ENCODE measurements around the gene TNFRSF8.
"Not testable (repeated sequence)": the region's sequence is repeated elsewhere in the genome, so short reads cannot be mapped to it uniquely, and the experiment has no call there.

TNFRSF8 gene

DNA sequence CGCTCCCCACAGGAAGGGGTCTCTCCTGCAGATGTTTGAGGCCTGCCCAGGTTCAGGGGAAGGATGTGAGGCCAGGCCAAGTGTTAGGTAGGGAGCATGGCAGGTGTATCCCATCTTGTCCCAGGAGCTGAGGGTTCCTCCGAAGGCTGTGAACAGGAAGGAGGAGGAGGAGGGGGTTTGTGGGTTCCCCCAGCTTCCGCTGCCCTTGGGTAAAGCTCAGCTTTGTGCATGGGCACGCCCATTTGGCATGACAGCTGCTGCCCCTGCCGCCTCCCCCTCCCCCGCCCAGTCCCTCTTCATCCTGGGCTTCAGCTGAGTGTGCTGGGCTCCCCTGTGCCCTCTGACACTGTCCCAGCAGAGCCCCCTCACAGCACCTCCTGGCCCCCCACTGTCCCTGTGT, 25.5 kb downstream of the TNFRSF8 start:
- DNase-seq = no peak

DNA sequence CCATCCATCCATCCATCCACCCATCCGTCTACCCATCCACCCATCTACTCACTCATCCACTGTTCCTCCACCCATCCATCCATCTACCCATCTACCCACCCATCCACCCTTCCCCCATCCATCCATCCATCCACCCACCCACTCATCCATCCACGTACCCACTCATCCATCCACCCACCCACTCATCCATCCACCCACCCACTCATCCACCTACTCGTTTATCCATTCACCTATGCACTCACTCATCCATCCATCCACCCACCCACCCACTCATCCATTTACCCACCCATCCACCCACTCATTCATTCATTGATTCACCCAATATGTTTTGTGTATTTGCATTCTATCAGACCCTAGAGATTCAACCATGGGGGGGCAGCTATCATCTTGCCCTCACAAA, 27.2 kb downstream of the TNFRSF8 start:
- DNase-seq = no peak

DNA sequence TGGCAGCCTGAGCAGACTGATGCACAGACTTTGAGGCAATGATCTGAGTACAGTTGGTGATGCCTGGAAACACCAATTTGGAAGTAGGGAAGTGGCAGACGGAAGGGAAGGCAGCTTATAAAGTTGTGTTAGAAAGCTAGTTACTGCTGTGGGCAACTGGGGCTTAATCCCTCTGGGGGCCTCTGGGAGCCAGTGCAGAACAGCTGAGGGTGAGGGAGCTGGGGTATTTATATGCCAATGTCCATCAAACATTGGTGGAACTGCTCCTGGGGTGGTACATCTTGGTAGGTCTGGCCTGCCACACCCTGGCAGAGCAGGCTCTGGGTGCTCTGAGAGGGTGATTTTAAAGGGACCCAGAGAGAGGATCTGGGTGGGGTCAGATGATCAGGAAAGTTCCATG, 28.1 kb downstream of the TNFRSF8 start:
- DNase-seq = no peak

DNA sequence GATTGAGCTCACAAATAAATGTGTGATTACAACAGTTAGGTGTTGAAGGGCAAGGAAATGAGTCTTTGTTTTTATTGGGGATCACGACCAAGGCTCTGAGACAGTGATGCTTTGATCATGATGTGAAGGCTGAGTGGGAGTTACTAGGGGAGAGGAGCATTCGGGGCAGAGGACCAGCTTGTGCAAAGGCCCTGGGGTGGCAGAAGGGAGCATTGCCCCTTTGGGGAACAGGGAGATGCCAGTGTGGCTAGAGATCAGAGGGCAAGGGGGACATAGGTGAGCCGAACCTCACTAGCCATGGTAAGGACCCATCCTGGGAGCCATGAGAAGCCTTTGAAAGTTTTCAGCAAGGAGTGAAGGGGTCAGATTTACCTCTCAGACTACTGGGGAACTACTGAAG, 31.1 kb downstream of the TNFRSF8 start:
- DNase-seq = no peak

DNA sequence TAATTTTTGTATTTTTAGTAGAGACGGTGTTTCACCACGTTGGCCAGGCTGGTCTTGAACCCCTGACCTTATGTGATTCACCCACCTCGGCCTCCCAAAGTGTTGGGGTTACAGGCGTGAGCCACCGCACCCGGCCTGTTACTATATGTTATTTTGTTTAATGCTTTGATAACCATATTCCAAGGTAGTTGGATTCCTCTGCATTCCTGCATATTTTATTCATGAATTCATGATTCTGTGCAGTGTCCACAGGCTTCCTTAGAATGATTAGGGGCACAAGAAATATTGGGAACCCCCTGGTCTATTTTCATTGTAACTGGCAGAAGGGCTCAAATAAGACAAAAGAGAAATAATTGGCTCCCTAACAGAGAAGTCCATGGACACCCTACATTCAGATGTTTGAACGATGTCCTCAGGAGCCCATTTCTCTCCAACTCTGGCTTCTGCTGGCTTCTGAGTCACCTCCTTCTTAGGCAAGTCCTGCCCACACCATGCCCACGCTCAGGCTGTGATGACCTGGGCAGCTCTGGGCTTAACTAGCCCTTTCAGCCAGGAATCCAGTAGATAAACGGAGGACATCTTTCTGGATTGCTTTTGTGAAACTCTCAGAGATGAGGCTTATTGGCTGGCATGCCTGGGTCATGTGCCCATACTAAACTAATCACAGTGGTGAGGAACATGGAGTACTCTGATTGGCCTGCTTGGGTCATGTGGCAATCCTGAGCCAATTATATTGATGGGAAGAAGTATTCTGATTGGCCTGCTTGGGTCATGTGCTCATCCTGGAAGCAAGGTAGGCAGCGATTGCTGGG, 32.6 kb downstream of the TNFRSF8 start:
- no peak for DNase-seq

DNA sequence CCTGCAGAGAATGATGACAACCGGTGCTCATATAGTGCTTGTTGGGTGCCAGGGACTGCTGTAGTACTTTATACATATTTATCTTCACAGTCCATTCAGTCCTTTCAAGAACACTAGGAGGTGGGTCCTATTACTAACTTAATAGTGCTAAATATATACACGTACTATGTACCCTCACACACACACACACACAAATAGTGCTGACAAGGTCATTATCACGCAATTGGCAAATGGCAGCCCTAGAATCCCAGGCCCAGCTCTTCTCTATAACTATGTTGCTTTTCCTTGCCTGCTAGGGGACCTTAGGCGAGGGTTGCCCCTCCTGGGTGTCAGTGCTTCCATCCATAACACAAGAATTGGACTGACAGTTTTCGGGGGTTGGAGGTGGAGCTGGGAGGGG, 33.5 kb downstream of the TNFRSF8 start:
- no peak for DNase-seq

DNA sequence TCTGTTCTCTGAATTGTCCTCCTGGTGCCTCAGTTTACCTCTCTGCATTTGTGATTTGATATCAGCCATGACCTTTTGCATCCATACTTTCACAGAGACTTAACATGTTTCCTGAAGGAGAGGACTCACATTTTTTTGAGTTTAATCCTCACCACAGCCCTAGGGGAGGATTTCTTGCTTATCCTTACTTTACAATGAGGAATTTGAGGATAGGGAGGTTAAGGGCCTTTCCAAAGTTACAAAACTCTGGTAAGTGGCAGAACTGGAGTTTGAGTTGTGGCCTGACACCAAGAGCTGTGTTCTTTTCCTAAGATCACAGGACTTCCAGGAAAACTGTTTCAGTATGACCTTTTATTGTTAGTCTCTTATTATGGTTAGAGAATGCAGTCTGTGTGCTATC, 34.2 kb downstream of the TNFRSF8 start:
- DNase-seq = no peak

DNA sequence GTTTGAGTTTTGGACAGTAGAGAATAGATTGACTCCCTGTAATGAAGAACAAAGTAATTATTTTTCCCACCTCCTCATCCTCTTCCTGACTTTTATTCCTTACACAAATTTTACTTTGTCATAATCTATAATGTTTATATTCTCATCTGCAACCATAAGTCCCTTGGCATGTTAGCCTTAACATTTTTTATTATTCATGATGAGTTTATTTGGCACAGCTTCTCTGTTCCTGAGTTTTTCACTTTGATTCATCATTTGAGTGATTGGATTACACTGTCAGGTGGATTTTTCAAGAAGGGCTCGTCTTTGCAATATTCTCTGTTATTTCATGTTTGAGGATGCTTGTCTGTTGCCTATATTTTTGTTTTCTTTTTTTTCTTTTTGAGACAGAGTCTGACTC, 35.7 kb downstream of the TNFRSF8 start:
- DNase-seq = no peak

DNA sequence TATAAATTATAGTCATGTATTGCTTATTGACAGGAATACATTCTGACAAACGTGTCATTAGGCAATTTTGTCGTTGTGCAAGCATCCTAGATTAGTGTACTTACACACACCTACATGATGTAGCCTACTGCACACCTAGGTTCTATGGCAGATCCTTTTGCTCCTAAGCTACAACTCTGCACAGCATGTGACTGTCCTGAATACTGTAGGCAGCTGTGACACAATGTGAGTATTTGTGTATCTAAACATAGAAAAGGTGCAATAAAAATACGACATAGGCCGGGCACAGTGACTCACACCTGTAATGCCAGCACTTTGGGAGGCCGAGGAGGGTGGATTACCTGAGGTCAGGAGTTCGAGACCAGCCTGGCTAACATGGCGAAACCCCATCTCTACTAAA, 36.5 kb downstream of the TNFRSF8 start:
- no peak for DNase-seq

DNA sequence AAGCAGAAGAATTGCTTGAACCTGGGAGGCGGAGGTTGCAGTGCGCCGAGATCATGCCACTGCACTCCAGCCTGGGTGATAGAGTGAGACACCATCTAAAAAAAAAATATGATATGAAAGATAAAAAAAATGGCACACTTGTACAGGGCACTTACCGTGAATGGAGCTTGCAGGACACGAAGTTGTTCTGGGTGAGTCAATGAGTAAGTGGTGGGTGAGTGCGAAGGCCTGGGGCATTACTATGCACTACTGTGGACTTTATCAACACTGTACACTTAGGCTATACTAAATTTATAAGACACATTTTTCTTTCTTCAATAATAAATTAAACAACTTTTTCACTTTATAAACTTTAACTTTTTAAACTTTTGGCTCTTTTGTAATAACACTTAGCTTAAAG, 37.0 kb downstream of the TNFRSF8 start:
- DNase-seq = no peak

DNA sequence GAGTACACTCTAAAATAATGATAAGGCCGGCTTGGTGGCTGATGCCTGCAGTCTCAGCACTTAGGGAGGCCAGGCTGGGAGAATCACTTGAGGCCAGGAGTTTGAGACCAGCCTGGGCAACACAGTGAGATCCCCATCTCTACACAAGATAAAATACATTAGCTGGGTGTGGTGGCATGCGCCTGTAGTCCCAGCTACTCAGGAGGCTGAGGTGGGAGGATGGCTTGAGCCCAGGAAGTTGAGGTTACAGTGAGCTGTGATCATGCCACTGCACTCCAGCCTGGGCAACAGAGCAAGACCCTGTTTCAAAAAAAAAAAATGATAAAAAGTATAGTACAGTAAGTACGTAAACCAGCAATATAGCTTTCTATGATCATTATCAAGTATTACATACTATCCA, 38.0 kb downstream of the TNFRSF8 start:
- DNase-seq = not testable (repeated sequence)

DNA sequence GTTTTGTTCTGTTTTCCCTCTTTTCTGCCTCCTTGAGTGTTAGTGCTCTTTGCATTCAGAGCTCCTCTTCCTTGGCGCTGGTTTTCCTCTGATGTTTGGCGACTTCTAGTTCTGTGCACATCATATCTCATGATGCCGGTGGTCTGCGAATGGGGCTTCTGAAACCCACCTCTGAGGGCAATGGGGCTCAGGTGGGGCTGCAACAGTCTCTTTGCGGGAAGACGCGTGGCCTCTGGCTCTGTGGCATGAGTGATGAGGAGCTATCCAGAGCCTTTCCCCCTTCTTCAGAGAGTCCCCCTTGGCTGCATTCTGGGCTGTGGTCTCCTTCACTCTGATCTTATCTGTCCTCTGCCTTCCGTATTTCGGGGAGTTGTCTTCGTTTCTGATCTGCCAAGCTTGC, 39.0 kb downstream of the TNFRSF8 start:
- DNase-seq = no peak

DNA sequence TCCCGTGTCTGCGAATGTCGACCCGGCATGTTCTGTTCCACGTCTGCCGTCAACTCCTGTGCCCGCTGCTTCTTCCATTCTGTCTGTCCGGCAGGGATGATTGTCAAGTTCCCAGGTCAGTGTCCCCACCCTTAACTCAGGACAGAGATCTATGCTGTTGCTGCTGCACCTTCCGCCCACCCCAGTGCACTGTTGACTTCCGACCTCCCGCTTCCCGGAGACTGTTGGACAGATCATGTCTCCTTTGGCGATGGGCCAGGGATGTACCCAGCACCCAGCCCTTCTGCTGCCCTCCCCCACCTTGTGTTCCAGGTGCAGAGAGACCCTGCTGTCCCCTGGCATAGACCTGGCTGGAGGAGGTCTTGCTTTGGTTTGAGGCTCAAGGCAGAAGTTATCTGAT, 41.3 kb downstream of the TNFRSF8 start:
- no peak for DNase-seq

DNA sequence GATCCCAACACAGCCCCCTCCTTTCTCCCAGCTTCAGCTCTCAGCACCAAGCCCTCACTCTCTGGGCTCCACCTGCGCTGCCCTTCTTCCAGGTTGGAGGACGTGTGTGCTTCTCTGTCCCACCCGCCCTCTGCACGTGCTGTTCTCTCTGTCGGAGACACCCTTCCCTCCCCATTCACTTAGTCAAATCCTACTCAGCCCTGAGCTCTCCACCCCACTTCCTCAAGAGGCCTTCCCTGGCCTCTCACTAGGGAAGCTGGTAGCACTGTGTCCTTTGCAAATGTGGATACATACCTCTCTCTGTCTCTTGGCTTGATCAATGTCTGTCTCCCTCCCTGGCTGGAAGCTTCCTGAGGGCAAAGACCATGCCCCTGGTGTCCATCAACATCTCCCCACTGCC, 43.0 kb downstream of the TNFRSF8 start:
- DNase-seq = no peak

DNA sequence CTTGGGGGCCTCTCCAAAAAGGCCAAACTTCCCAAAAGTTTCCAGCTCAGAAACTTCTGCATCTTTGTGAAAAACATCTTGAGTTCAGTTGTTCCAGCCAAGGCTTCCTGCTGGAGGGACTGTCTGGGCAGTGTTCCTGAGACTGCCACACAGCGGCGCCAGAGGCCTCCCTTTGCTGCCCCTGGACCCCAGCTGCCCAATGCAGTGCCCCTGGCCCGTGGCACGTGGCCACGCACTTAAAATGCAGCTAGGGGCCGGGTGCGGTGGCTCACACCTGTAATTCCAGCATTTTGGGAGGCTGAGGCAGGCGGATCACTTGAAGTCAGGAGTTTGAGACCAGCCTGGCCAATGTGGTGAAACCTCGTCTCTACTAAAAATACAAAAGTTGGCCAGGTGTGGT, 43.8 kb downstream of the TNFRSF8 start:
- not testable (repeated sequence) for DNase-seq

DNA sequence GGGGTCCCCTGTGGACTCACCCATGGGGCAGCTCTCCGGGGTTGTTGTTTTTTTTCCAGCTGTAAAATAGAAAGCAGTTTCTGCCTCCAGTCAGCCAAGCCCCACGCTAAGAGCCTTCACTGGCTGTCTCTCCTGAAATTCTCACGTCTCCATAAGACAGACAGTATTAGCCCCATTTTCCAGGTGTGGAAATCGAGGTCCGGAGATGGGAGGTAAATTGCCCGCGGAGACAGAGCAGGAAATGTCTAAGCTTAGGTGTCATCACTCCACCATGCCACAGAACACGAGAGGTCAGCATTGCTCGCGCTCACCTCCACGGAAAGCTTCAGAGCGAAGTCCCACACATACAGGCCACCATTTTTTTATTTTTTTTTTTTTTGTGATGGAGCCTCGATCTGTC, 44.6 kb downstream of the TNFRSF8 start:
- no peak for DNase-seq

DNA sequence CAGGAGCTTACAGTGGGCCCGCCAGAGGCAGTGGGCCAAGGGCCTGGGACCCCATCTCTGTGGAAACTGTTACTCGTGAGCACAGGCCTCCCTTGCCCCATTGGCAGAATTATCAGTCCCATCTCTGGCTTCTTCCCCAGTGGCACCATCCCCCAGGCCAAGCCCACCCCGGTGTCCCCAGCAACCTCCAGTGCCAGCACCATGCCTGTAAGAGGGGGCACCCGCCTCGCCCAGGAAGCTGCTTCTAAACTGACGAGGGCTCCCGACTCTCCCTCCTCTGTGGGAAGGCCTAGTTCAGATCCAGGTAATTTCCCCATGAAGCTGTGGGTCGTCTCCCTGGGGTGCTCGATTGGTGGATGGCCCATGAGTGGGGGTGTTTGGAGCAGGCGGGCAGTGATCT, 46.8 kb downstream of the TNFRSF8 start:
- DNase-seq = no peak

DNA sequence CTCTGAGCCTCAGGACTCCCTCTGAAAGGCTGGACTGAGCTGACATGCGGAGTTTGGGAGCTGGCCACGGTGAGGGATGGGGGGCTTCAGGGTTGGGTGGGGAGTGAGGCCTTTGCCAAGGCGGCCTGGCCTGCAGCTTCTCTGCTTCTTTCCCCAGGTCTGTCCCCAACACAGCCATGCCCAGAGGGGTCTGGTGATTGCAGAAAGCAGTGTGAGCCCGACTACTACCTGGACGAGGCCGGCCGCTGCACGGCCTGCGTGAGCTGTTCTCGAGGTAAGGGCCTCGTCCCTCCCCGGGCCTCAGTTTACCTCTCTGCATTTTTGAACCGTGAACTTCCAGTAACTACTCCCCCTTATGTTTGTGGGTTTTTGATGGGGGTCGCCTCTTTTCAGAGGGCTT, 48.6 kb downstream of the TNFRSF8 start:
- no peak for DNase-seq

DNA sequence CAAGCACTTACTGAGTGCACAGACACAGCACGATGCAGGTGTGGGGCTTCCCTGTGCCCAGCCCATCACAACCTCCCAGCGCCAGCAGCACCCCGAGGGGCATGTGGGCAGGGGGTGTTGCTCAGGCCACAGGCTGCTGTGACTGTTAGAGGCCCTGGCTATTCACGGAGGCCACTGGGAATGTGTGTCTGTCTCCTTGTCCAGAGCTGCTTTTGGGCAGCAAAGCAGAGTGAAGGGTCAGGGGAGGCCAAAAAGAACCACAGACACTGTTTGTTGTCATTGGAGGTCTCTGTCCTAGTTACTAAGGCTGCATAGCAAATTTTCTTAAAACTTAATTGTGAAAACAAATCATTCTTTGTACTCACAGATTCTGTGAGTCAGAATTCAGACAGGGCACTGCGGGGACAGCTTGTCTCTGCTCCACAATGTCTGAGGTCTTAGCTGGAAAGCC, 49.6 kb downstream of the TNFRSF8 start:
- DNase-seq = no peak

DNA sequence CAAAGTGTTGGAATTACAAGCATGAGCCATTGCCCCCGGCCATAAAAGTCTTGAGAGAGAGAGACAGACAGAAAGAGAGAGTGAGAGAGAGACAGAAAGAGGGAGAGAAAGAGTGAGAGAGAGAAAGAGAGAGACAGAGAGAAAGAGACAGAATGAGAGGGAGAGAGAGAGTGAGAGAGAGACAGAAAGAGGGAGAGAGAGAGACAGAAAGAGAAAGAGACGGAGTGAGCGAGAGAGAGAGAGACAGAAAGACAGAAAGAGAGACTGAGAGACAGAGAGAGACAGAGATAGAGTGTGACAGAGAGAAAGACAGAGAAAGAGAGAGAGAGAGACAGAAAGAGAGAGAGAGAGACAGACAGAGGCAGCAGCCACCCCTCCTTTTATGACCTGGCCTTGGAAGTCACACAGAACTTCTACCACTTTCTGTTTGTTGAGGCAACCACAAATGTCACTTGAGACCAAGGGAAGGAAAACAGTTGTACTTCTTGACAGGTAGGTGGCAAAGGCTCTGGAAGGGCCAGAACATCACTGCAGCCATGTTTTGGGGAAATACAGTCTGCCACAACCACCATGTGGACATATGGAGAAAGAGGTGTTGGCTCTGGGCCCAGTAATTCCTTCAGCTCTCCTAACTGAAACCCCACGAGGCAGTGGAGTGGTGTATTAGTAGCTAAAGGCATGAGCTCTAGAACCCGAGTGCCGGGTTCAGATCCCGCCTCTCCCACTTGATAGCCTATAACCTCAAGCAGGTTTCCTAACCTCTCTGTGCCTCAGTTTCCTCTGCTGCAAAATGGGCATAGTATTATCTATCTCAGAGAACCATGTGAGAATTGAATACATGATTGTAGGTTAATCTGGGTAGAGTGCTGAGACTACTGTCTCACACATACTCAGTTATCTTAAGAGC, 50.6 kb downstream of the TNFRSF8 start:
- DNase-seq = no peak

DNA sequence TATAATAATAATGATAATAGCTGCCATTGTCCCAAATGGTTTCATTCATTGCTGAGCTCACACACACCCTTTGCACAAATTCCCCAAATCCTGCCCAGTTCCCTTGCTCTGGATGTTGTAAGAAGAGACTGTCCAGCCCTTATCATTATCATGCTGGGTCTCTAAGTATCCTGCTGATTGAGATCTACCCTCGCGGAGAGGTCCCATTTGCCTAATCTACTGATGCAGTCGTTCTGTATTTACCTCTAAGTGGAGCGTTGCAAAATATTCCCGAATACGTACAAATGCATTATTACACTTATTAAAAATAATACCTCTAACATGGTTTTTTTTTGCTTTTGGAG, 51.2 kb downstream of the TNFRSF8 start:
- DNase-seq = no peak

DNA sequence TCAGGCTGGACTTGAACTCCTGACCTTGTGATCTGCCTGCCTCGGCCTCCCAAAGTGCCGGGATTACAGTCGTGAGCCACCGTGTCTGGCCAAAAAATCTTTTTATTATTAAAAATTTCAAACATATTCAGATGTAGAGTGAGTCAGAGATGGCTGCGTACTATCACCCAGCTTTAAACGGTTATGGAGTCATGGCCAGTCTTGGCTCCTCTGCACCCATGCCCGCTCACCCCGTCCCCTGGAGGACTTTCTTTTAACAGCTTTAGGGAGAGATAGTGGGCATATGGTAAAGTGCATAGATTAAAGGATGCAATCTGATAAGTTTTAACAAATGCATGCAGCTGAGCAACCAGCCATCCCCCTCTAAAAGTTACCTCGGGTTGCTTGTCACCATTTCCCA, 51.8 kb downstream of the TNFRSF8 start:
- no peak for DNase-seq

DNA sequence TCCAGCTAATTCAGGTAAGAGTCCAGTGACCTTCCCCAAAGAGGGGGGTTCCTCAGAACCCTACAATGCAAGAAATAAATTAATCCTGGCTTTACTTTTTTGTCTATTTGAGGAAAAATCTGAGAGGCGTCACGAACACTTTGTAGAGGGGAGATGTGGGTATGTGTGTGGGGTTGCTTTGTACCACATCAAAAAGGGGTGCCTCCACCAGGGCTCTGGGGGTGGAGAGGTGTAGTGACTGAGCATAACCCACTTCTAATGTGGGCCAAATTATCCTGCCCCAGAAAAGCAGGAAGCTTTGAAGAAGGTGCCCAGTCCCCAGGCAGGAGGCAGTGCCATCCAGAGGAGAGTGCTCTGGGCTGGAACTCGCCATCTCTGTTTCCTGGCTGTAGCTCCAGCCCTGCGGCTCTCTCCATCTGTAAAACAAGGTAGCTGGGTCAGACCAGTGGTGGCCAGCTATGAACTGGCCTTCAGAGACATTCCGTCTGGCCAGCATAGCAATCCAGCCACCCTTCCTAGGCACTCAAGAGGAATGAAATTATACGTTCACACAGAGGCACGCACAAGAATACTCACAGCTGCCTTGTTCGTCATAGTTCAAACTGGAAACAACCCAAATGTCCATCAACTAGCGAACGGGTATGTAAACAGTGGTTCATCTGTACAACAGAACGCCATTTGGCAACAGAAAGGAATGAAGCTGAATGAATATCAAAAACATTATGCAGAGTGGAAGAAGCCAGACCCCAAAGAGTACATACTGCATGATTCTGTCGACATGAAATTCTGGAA, 58.3 kb downstream of the TNFRSF8 start:
- DNase-seq = no peak

DNA sequence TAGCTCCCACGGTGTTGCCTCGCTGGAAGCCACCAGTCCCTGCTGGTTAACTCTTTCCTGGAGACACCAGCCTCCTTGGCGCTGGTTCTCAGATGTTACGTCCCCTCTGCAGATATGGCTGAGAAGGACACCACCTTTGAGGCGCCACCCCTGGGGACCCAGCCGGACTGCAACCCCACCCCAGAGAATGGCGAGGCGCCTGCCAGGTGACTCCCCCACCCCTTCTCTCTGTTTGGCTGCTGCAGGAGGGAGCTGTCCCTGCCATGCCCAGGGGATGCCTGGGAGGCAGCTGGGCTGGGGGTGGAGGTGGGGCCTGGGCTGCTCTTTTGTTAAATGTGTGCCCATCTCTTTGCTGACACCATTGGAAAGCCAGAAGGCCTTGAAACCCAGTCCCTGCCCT, 60.1 kb downstream of the TNFRSF8 start:
- DNase-seq = no peak

All from NCI-H2029 (cell line).